Body of pancreas (tissue), 4 donors: Measurements from ENCODE around the gene PNMA1. TPM values are rescaled to one million over a fixed set of nuclear protein-coding genes. Genes with fewer than 3 reads are reported as not detected.
A peak's percentile ranks its signal among the peaks of the same experiment; 100 is the strongest.

Source experiments
- ATAC-seq: fragments of 150-250 bp; one replicate; pipeline ENCODE4 v1.9.1; 2016
- DNase-seq, 4 donors: peaks; one replicate each; pipeline ENCODE4 v3.0.0-alpha.2; 2019
- H3K27ac ChIP-seq, 4 donors: fragments of 200-600 bp; sonication (generic); 1 replicate in 3 of 4; 2 replicates in 1 of 4; pipeline versions ENCODE4 v1.5.1 to v1.6.1; 2016 to 2019; ENCODE audit warnings: mild to moderate bottlenecking in 1 of 4, mixed read lengths in 1 of 4, moderate library complexity in 1 of 4
- H3K27me3 ChIP-seq, 2 donors: fragments of 200-600 bp; sonication (generic); one replicate each; pipeline ENCODE4 v1.6.0; 2016; ENCODE audit warnings: mild to moderate bottlenecking in 1 of 2
- H3K36me3 ChIP-seq, 2 donors: fragments of 200-600 bp; sonication (generic); replicated peaks in 1 of 2; 2 replicates each; pipeline ENCODE4 v1.5.1; 2016; ENCODE audit warnings: low read depth in 2 of 2; ENCODE audit not compliant: insufficient read depth in 1 of 2
- H3K4me1 ChIP-seq: fragments of 200-600 bp; sonication (generic); one replicate; pipeline ENCODE4 v1.6.0; 2016
- H3K4me3 ChIP-seq, 2 donors: fragments of 200-600 bp; sonication (generic); 1 replicate in 1 of 2; 2 replicates in 1 of 2; pipeline ENCODE4 v1.5.1; 2016 to 2019
- H3K9me3 ChIP-seq, 3 donors: fragments of 200-600 bp; sonication (generic); 1 replicate in 2 of 3; 2 replicates in 1 of 3; pipeline ENCODE4 v1.5.1; 2016
- CTCF ChIP-seq, 7 experiments: fragments of 450-650 bp in 4 of 7; fragments of 200-600 bp in 3 of 7; sonication (generic) in 3 of 7; IDR thresholded peaks; one replicate each; pipeline ENCODE4 v1.5.1; 2016 to 2019; ENCODE audit warnings: antibody characterized with exemption in 7 of 7
- POLR2A ChIP-seq, 3 donors: fragments of 450-650 bp; IDR thresholded peaks; one replicate each; pipeline ENCODE4 v1.6.1; 2016; ENCODE audit warnings: antibody characterized with exemption in 3 of 3, mild to moderate bottlenecking in 2 of 3
- WGBS, 2 donors: methylation state at CpG; one replicate each; pipeline ENCODE4 v1.1.5; 2017; 5-methylcytosine and 5-hydroxymethylcytosine counted together
- intact Hi-C: fragments of 100-400 bp; cut with DNase I; formaldehyde crosslinking; loops from one replicate; pipeline ENCODE4 v1.15.1; 2023
- total RNA-seq, 2 donors: library from RNA; depleted of rRNA; stranded (reverse); fragments of >200 nt; gene quantifications; one replicate each; pipeline ENCODE4 v1.1.0, GENCODE V29; 2016

The PNMA1 gene
- total RNA-seq, 2 donors from 2014 or later: 5.7 to 6.9 TPM

GRCh38 chr14:73666583-73666982 lies 47.6 kb downstream of the PNMA1 start:
- TF ChIP-seq POLR2A (IDR thresholded peaks at IDR 0.05) (no peak), CTCF (IDR thresholded peaks at IDR 0.05) (no peak)
- 88 to 90% methylated on average over 5 of the region's 5 CpGs for WGBS, 2 donors
- no peaks in the 10 kb centered on the region for H3K36me3 ChIP-seq
- H3K4me3 ChIP-seq: no peak overlapping the region
- intact Hi-C loops: no loop called here
- no peaks in the 10 kb centered on the region for H3K27me3 ChIP-seq
- H3K4me1 ChIP-seq: no peaks in the 10 kb centered on the region
- H3K27ac ChIP-seq: no peak overlapping the region
- ATAC-seq (no peak), DNase-seq (no peak)
- no peaks in the 10 kb centered on the region for H3K9me3 ChIP-seq

- DNase-seq (no peak), ATAC-seq (no peak)
- intact Hi-C loops: no loop called here
- TF ChIP-seq POLR2A (IDR thresholded peaks at IDR 0.05) (no peak), CTCF (IDR thresholded peaks at IDR 0.05) (no peak)
- Histone ChIP-seq H3K9me3 (no peaks in the 10 kb centered on the region), H3K36me3 (no peaks in the 10 kb centered on the region), H3K27me3 (no peaks in the 10 kb centered on the region), H3K4me1 (no peaks in the 10 kb centered on the region), H3K27ac (no peak overlapping the region), H3K4me3 (no peak overlapping the region)
- 91 to 94% methylated on average over 2 of the region's 2 CpGs for WGBS, 2 donors
Observed at GRCh38 chr14:73665130-73665529, 49.1 kb downstream of the PNMA1 start.

- Histone ChIP-seq H3K9me3 (no peaks in the 10 kb centered on the region), H3K36me3 (no peaks in the 10 kb centered on the region), H3K27me3 (no peaks in the 10 kb centered on the region), H3K4me3 (no peak overlapping the region), H3K27ac (no peak overlapping the region), H3K4me1 (no peaks in the 10 kb centered on the region)
- ATAC-seq: no peak
- DNase-seq: no peak
- TF ChIP-seq CTCF (IDR thresholded peaks at IDR 0.05): no peak
- TF ChIP-seq POLR2A (IDR thresholded peaks at IDR 0.05): no peak
- intact Hi-C loops: no loop called here
Observed at GRCh38 chr14:73663548-73664212, 50.5 kb downstream of the PNMA1 start.

- ATAC-seq (no peak), DNase-seq (peak in 2 of 4 donors; percentile 12 to 16)
- no peak overlapping the region for H3K27ac ChIP-seq
- H3K36me3 ChIP-seq: no peaks in the 10 kb centered on the region
- TF ChIP-seq CTCF (IDR thresholded peaks at IDR 0.05): no peak
- TF ChIP-seq POLR2A (IDR thresholded peaks at IDR 0.05): no peak
- no peaks in the 10 kb centered on the region for H3K27me3 ChIP-seq
- H3K9me3 ChIP-seq: no peaks in the 10 kb centered on the region
- intact Hi-C loops: no loop called here
- H3K4me1 ChIP-seq: no peaks in the 10 kb centered on the region
- no peak overlapping the region for H3K4me3 ChIP-seq
- 88 to 96% methylated on average over 1 of the region's 1 CpG for WGBS, 2 donors
Observed at GRCh38 chr14:73662487-73662943, 51.7 kb downstream of the PNMA1 start.

- intact Hi-C loops: no loop called here
- H3K27ac ChIP-seq: no peak overlapping the region
- ATAC-seq (no peak), DNase-seq (no peak)
- no peaks in the 10 kb centered on the region for H3K36me3 ChIP-seq
- TF ChIP-seq POLR2A (IDR thresholded peaks at IDR 0.05) (no peak), CTCF (IDR thresholded peaks at IDR 0.05) (no peak)
- no peaks in the 10 kb centered on the region for H3K9me3 ChIP-seq
- no peak overlapping the region for H3K4me3 ChIP-seq
- no peaks in the 10 kb centered on the region for H3K4me1 ChIP-seq
- H3K27me3 ChIP-seq: no peaks in the 10 kb centered on the region
- WGBS, 2 donors: 88 to 89% methylated on average over 2 of the region's 2 CpGs
Observed at GRCh38 chr14:73661872-73662271, 52.3 kb downstream of the PNMA1 start.
